NCI-H1092 treated with DMSO at 0.1 percent for 48 hours (cell line): ENCODE data around the gene CPSF3.

Experiments used
- DNase-seq: peaks from one replicate; lab custom pipeline; 2025; lab: John Stamatoyannopoulos, UW

Gene CPSF3

DNA sequence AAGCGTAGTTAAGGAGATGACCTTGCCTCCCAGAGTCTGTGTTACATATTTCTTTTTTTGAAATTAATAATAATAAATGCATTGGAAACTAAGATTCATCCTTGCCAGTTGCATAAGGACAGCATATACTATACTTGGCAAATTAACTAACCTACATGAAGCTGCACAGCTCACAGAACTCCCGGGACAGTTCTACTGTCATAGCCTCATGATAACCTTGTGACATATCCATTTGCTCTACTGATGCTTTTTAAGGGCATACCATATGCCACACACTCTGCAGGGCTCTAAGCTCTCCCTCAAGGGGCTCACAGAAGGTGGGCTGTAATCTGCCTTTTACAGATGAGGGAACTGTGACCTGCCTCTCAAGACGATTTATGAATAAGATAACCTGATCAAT is 3.9 kb upstream of the CPSF3 start:
- no peak for DNase-seq

- no peak for DNase-seq
Observed at GRCh38 chr2:9420495-9420894, 3.0 kb upstream of the CPSF3 start.

GRCh38 chr2:9422321-9423099 is 944 bp upstream of the CPSF3 start:
- DNase-seq = peak; percentile 38

GRCh38 chr2:9423922-9424272 is 443 bp downstream of the CPSF3 start:
- DNase-seq = no peak

DNA sequence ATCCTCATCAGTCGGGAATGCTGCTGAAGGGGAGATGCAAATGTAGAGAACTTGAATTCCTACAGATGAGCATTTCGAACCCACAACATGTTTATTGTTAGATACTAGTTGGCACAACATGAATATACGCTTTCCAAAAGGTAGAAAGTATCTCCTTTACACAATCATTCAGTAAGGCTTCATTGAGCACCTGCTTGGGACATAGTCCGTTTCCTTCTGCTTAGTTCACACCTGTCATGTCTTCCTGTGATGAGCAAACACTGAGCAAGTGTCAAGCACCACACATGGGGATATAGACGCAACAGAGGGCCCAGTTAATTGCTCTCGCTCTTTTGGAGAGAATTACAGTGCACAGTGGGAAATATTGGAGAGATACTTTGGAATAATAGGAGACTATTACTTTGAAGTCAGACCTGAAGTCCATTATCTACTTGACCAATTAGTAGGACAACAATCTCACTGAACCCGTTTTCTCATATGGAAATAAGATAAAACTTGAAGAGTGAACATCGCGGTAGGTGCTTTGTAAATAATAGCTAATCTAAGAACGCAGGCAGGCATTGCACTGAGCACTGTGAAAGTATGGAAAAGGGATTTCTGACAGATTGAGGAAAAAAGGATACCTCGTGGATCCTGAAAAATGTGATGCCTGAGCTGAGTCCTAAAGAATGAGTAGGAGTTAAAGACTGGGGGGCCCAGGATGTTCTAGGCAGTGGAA is 1.2 kb downstream of the CPSF3 start:
- DNase-seq = no peak

DNA sequence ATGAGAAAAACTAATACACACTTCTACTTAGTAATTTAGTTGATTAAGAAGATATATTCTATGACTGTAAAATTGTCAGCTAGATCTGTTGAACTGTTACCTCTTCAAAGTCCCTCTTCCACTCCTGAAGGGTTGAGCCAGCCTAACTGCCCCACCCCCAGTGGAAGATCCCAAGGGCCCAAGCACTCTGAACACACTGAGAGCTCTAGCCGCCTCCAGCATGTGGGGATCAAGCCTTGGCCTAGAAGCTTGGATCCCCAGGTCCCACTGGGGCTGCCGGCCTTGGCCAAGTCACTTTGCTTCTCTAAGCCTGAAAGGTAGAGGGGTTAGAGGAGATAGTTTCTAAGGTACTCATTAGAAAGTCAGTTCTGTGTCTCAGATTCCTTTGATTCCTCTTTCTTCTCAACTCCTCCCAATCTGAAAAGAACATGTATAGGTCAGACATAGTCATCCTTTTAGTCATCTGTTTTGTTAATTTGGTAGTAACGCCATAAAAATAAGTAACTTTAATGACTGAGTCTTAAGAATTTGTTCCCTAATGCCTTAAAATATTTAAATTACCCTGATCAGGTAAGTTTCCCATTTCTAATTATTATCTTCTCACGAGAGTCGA is 5.6 kb downstream of the CPSF3 start:
- no peak for DNase-seq

DNA sequence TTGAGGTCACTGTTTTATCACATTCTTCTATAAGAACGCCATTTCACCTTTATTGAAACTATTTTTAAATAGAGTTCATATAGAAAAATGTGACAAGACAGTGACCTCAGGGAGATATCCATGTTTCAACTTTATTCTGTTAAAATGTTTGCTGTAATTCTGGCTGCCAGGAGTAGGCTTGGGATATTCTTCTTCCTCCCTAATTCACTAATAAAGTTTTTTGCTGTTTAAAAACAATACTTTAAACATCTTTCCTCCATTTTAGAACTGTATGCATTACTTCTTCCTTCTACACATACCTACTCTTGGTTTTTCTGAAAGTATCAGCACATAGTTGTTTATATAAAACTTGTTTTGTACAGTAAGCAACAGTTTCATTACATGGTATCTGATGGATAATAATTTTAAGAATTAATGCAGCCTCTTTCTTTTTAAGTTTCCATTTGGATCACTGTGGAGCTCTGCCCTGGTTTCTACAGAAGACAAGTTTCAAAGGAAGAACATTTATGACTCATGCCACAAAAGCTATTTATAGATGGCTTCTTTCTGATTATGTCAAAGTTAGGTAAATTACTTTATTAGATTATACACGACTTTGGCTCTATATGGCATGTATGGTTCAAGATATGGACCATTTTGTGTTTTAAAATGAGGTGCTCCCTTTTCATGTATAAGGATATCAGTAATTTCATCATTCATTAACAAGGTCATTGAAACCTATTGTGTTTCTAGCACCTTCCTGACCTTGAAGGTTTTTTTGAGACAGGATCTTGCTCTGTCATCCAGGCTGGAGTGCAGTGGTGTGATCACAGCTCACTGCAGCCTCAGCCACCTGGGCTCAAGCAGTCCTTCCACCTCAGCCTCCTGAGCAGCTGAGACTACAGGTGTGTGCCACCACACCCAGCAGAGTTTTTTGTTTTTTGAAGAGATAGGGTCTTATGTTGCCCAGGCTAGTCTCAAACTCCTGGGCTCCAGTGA is 7.2 kb downstream of the CPSF3 start:
- DNase-seq = no peak

- no peak for DNase-seq
Observed at GRCh38 chr2:9434489-9434888, 11.0 kb downstream of the CPSF3 start.

DNA sequence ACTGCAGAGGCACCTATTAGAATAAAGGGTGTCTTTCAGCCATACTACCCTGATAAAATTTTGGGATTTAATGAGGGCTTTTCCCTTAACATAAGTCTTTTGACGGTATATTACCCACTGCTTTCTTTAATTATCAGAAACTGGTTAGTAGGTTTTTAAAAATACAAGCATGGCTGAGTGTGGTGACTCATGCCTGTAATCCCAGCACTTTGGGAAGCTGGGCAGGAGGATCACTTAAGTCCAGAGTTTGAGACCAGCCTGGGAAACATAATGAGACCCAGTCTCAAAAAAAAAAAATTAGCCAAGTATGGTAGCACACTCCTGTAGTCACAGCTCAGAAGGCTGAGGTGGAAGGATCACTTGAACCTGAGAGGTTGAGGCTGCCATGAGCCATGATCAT is 16.1 kb downstream of the CPSF3 start:
- no peak for DNase-seq

- DNase-seq = no peak
Observed at GRCh38 chr2:9440058-9440727, 16.7 kb downstream of the CPSF3 start.

DNA sequence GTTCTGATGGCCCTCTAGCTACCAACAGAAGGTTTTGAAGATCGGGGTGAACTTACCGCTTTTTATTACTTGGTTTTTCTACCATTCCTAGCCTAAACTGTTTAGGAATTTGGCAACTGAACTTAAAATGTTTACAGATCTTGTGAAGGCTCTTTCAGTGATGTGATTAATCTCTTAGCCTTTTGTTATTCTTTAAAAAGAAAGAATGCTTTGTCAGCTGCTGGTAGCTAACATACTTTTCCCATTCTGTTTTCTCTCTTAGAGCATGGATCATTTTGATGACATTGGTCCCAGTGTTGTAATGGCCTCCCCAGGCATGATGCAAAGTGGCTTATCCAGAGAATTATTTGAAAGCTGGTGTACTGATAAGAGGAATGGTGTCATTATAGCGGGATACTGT is 18.1 kb downstream of the CPSF3 start:
- DNase-seq = no peak

DNA sequence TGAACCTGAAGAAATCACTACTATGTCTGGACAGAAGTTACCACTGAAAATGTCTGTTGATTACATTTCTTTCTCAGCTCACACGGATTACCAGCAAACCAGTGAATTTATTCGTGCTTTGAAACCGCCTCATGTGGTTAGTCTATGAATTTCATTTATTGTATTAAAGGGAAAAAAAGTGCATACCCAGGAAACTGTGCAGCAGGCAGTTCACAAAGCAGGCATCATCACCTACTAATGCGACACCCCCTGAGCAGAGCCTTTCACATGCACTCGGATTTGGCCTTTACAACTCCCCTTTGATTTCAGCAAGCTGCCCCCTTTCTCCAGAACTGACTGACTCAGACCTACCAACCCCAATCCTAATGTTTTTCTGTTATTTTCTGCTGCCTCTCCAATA is 20.1 kb downstream of the CPSF3 start:
- no peak for DNase-seq

GRCh38 chr2:9445089-9445488 is 21.6 kb downstream of the CPSF3 start:
- no peak for DNase-seq

- DNase-seq = no peak
Observed at GRCh38 chr2:9451231-9451630, 27.8 kb downstream of the CPSF3 start.

- no peak for DNase-seq
Observed at GRCh38 chr2:9460441-9461017, 37.1 kb downstream of the CPSF3 start.

DNA sequence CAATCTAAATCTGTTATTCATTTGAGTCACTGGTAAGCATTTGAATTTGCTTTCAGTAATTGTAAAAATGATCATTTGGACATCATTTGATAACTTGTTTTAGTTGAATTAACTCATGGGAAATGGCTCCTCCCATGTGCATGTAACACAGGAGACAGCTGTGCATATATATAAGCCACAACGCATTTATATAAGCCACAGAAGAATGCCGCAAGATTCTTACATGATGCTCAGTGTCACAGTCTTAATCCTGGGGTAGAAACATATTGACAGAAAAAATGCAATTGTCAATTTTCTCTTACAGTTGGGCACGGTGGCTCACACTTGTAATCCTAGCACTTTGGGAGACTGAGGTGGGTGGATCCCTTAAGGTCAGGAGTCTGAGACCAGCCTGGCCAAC is 37.6 kb downstream of the CPSF3 start:
- no peak for DNase-seq

DNA sequence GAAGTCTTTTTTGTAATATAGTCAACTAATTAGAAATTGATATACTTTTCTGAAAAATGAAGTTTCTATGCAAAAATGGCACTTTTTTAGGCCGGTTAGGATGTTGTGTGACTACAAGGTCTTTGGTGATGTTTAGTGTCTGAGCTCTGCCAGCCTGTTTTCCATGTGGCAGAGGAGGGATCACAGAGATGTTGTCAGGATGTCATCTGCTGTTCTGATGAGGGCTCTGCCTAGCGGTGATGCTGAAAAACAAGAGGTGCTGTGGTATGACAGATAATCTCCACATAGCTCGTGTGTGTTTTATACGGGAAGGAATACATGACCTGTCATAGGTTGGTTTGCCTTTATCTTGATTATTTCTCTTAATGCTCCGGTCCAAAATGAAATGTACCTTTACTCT is 38.9 kb downstream of the CPSF3 start:
- DNase-seq = no peak

DNA sequence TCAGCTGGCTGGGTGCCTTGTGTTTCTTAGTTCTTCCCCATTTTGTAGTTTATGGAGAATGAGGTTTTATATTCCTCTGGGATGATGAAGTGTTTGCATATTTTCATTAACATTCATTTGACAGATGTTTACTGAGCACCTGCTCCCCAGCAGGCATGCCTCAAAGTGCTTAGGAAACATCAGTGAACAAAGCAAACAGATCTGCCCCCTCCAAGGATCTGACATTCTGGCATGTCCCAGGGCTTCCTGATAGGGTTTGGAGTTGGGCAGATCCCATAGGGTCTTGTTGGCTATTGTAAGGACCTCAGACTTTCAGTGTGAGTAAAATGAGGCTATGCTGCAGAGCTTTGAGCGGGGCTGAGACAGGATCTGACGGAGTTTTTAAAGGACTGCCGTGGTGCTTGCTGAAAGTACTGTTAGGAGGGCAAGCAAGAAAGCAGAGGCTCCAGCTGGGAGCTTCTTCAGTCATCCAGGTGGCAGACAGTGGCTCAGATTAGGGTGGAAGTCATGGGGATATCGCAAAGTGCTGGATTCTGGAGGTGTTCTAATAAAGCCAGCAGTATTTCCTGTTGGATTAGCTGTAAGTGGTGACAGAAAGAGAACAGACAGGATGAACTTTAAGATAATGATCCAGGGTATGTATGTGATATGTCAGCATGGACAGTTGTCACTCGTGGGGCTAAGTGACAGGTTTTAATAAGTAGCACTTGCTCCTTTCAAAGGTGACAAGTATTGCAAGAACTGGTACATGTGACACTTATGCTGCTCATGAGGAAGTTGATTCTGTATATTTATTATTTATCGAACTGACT is 39.6 kb downstream of the CPSF3 start:
- peak; percentile 40 for DNase-seq

DNA sequence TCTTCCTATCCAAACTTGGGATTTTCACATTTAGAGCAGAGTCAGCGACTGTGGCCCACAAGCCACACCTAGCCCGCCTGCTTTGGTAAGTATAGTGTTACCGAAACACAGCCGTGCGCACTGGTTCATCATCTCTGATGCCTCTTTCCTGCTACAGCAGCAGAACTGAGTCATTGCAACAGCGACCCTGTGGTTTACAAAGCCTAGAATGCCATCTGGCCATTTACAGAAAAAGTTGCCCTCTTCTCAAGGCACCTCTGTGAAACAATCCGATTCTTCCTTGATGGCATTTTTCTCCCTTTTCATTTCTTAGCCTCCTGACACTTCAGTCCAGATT is 40.2 kb downstream of the CPSF3 start:
- no peak for DNase-seq

DNA sequence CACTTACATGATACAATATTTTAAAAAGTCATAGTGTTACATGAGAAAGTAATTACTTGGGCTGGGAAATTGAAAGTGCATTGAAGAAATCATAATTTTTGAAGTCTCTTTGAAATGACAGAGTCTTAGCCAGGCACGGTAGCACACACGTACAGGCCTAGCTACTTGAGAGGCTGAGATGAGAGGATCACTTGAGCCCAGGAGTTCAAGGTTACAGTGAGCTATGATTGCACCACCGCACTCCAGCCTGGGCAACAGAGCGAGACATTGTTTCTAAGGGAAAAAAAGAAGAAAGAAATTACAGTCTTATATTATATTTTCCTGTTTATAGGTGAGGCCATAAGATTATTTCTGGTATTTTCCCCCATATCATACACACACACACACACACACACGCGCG is 41.7 kb downstream of the CPSF3 start:
- DNase-seq = no peak
